T-helper 2 cell treated with Interferon-gamma antibody and Interleukin-4, amounts not matched to agents 5 μg/mL and 100 μg/mL, for 36 hours (primary cell): Measurements from ENCODE around the gene ARHGAP10.

Experiments
- DNase-seq: peaks from one replicate; pipeline ENCODE4 v3.0.0; 2021; ENCODE audit warnings: low spot score
- H3K27ac Mint-ChIP-seq: one replicate; pipeline ENCODE4 v1.8.0; 2021; ENCODE audit warnings: mild to moderate bottlenecking, mixed read lengths
- H3K27me3 Mint-ChIP-seq: one replicate; pipeline ENCODE4 v1.8.0; 2021; ENCODE audit warnings: low read depth, mixed read lengths
- H3K36me3 Mint-ChIP-seq: one replicate; pipeline ENCODE4 v1.8.0; 2021; ENCODE audit warnings: low read depth, mixed read lengths
- H3K4me1 Mint-ChIP-seq: one replicate; pipeline ENCODE4 v1.8.0; 2021; ENCODE audit warnings: low read depth, mixed read lengths
- H3K4me3 Mint-ChIP-seq: one replicate; pipeline ENCODE4 v1.8.0; 2022; ENCODE audit warnings: mild to moderate bottlenecking, moderate library complexity, mixed read lengths
- H3K9me3 Mint-ChIP-seq: one replicate; pipeline ENCODE4 v1.8.0; 2021; ENCODE audit warnings: mixed read lengths

Gene ARHGAP10

GRCh38 chr4:147714575-147715401, 17.1 kb upstream of the ARHGAP10 start:
- H3K36me3 Mint-ChIP-seq, result no peaks in the 10 kb centered on the region
- no peak overlapping the region for H3K27ac Mint-ChIP-seq
- H3K9me3 Mint-ChIP-seq, result no peaks in the 10 kb centered on the region
- H3K4me3 Mint-ChIP-seq, result no peak overlapping the region
- no peak for DNase-seq
- H3K4me1 Mint-ChIP-seq, result no peaks in the 10 kb centered on the region
- peaks cover 20% of the 10 kb centered on the region for H3K27me3 Mint-ChIP-seq

- Mint-ChIP-seq H3K4me3 (no peak overlapping the region), H3K36me3 (no peaks in the 10 kb centered on the region), H3K4me1 (no peaks in the 10 kb centered on the region), H3K27ac (no peak overlapping the region), H3K9me3 (no peaks in the 10 kb centered on the region), H3K27me3 (peaks cover 21% of the 10 kb centered on the region)
- DNase-seq, result no peak
Measured at GRCh38 chr4:147717878-147718277, 14.0 kb upstream of the ARHGAP10 start.

GRCh38 chr4:147723326-147723725, 8.6 kb upstream of the ARHGAP10 start:
- no peak overlapping the region for H3K4me3 Mint-ChIP-seq
- DNase-seq, result no peak

GRCh38 chr4:147724468-147725201, 7.3 kb upstream of the ARHGAP10 start:
- Mint-ChIP-seq H3K9me3 (no peaks in the 10 kb centered on the region), H3K27ac (no peak overlapping the region), H3K36me3 (no peaks in the 10 kb centered on the region), H3K4me3 (no peak overlapping the region), H3K27me3 (peaks cover 29% of the 10 kb centered on the region), H3K4me1 (no peaks in the 10 kb centered on the region)
- DNase-seq, result no peak

More at GRCh38 chr4:147723326-147723725, 8.6 kb upstream of the ARHGAP10 start:
- H3K27me3 Mint-ChIP-seq, result peaks cover 23% of the 10 kb centered on the region
- no peaks in the 10 kb centered on the region for H3K9me3 Mint-ChIP-seq
- no peaks in the 10 kb centered on the region for H3K4me1 Mint-ChIP-seq
- H3K27ac Mint-ChIP-seq, result no peak overlapping the region
- H3K36me3 Mint-ChIP-seq, result no peaks in the 10 kb centered on the region

GRCh38 chr4:147725673-147726072, 6.2 kb upstream of the ARHGAP10 start:
- Mint-ChIP-seq H3K9me3 (no peaks in the 10 kb centered on the region), H3K27ac (no peak overlapping the region), H3K4me1 (no peaks in the 10 kb centered on the region), H3K36me3 (no peaks in the 10 kb centered on the region), H3K4me3 (no peak overlapping the region), H3K27me3 (peaks cover 28% of the 10 kb centered on the region)
- no peak for DNase-seq

- Mint-ChIP-seq H3K27me3 (peaks cover 28% of the 10 kb centered on the region), H3K4me1 (peaks cover 2% of the 10 kb centered on the region), H3K9me3 (no peaks in the 10 kb centered on the region), H3K4me3 (no peak overlapping the region), H3K36me3 (no peaks in the 10 kb centered on the region), H3K27ac (no peak overlapping the region)
- no peak for DNase-seq
Measured at GRCh38 chr4:147727476-147728028, 4.3 kb upstream of the ARHGAP10 start.

- DNase-seq, result no peak
- Mint-ChIP-seq H3K27me3 (peaks cover 25% of the 10 kb centered on the region), H3K4me3 (no peak overlapping the region), H3K4me1 (peaks cover 25% of the 10 kb centered on the region), H3K36me3 (peaks cover 2% of the 10 kb centered on the region), H3K27ac (no peak overlapping the region), H3K9me3 (no peaks in the 10 kb centered on the region)
Measured at GRCh38 chr4:147730333-147730732, 1.6 kb upstream of the ARHGAP10 start.

- DNase-seq, result peak; percentile 12
- Mint-ChIP-seq H3K36me3 (peaks cover 8% of the 10 kb centered on the region), H3K9me3 (no peaks in the 10 kb centered on the region), H3K4me3 (peak overlapping the region; percentile 98), H3K27ac (peak overlapping the region; percentile 93), H3K27me3 (peaks cover 15% of the 10 kb centered on the region), H3K4me1 (peaks cover 41% of the 10 kb centered on the region)
Measured at GRCh38 chr4:147732518-147733235, 789 bp downstream of the ARHGAP10 start.

GRCh38 chr4:147733716-147734344, 1.9 kb downstream of the ARHGAP10 start:
- no peak for DNase-seq
- Mint-ChIP-seq H3K36me3 (peaks cover 8% of the 10 kb centered on the region), H3K27ac (peak overlapping the region; percentile 24), H3K4me3 (peak overlapping the region; percentile 98), H3K27me3 (peaks cover 6% of the 10 kb centered on the region), H3K9me3 (no peaks in the 10 kb centered on the region), H3K4me1 (peaks cover 45% of the 10 kb centered on the region)

GRCh38 chr4:147734496-147734895, 2.6 kb downstream of the ARHGAP10 start:
- Mint-ChIP-seq H3K9me3 (no peaks in the 10 kb centered on the region), H3K4me1 (peaks cover 48% of the 10 kb centered on the region), H3K36me3 (peaks cover 10% of the 10 kb centered on the region), H3K4me3 (peak overlapping the region; percentile 98), H3K27ac (no peak overlapping the region), H3K27me3 (peaks cover 3% of the 10 kb centered on the region)
- no peak for DNase-seq

- Mint-ChIP-seq H3K4me3 (peak overlapping the region; percentile 54), H3K27ac (peak overlapping the region; percentile 80), H3K9me3 (no peaks in the 10 kb centered on the region), H3K27me3 (no peaks in the 10 kb centered on the region), H3K4me1 (peaks cover 56% of the 10 kb centered on the region), H3K36me3 (peaks cover 10% of the 10 kb centered on the region)
- no peak for DNase-seq
Measured at GRCh38 chr4:147735413-147736301, 3.8 kb downstream of the ARHGAP10 start.

GRCh38 chr4:147736458-147736857, 4.6 kb downstream of the ARHGAP10 start:
- H3K4me1 Mint-ChIP-seq, result peaks cover 61% of the 10 kb centered on the region
- H3K27me3 Mint-ChIP-seq, result no peaks in the 10 kb centered on the region
- no peaks in the 10 kb centered on the region for H3K9me3 Mint-ChIP-seq
- peak overlapping the region; percentile 54 for H3K4me3 Mint-ChIP-seq
- DNase-seq, result no peak
- peaks cover 10% of the 10 kb centered on the region for H3K36me3 Mint-ChIP-seq
- H3K27ac Mint-ChIP-seq, result peak overlapping the region; percentile 34
